ENCODE results near the gene CHAF1B. TPM values are rescaled to one million over a fixed set of nuclear protein-coding genes. Genes with fewer than 3 reads are reported as not detected.

Gene CHAF1B
- total and polyA plus RNA-seq, 3 donors from 2014 or later, result 5.2 to 6.5 (median 6.2) TPM

DNA sequence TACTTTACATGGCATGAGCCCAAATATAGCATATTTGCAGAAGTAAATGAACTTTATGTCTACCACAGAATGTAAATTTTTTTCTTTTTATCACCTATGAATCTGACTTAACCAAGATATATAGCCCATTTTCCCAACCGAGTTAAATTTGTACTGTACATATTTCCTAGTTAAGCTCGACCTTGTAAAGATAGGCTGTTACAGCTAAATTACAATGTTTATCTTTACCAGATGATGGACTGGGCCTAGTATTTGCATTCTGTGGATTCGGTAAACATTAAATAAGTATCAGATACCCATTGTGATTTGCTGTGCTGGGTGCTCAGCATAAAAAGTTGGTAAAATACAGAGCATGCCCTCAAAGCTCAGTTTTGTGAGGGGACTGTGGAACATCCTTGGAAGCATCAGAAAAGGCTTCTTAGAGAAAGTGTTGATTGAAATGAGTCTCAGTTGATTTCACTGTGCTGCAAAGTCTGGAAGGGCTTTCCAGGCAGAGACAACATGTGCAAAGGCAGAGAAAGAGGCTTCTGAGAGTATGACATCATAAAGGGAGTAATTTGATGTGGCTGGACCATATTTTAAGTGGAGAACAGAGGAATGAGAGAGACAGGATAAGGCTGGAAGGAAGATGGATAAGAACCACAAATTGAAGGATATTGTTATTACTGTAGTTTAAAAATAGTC, 37.8 kb upstream of the CHAF1B start:
- Histone ChIP-seq H3K4me3 (no peak overlapping the region), H3K27ac (no peak overlapping the region), H3K4me1 (no peaks in the 10 kb centered on the region), H3K9me3 (no peaks in the 10 kb centered on the region), H3K27me3 (no peaks in the 10 kb centered on the region), H3K36me3 (ENCODE audit: low read depth, missing control alignments) (no peaks in the 10 kb centered on the region)
- intact Hi-C loops (cut with DNase I; ENCODE audit: low total_unique reads), result no loop called here
- no peak for DNase-seq
- 60 to 64% methylated on average over 3 of the region's 3 CpGs for WGBS, 2 donors
- TF ChIP-seq POLR2A (IDR thresholded peaks at IDR 0.05), result no peak
- TF ChIP-seq, protein P1, sequence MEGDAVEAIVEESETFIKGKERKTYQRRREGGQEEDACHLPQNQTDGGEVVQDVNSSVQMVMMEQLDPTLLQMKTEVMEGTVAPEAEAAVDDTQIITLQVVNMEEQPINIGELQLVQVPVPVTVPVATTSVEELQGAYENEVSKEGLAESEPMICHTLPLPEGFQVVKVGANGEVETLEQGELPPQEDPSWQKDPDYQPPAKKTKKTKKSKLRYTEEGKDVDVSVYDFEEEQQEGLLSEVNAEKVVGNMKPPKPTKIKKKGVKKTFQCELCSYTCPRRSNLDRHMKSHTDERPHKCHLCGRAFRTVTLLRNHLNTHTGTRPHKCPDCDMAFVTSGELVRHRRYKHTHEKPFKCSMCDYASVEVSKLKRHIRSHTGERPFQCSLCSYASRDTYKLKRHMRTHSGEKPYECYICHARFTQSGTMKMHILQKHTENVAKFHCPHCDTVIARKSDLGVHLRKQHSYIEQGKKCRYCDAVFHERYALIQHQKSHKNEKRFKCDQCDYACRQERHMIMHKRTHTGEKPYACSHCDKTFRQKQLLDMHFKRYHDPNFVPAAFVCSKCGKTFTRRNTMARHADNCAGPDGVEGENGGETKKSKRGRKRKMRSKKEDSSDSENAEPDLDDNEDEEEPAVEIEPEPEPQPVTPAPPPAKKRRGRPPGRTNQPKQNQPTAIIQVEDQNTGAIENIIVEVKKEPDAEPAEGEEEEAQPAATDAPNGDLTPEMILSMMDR (IDR thresholded peaks at IDR 0.05), result no peak

- no peaks in the 10 kb centered on the region for H3K36me3 ChIP-seq (ENCODE audit: low read depth, missing control alignments)
- H3K27me3 ChIP-seq, result no peaks in the 10 kb centered on the region
- no peak overlapping the region for H3K27ac ChIP-seq
- intact Hi-C loops (cut with DNase I; ENCODE audit: low total_unique reads), result no loop called here
- TF ChIP-seq, protein P1 (IDR thresholded peaks at IDR 0.05), result no peak
- no peak for TF ChIP-seq POLR2A (IDR thresholded peaks at IDR 0.05)
- WGBS, 2 donors, result 87 to 88% methylated on average over 2 of the region's 2 CpGs
- no peaks in the 10 kb centered on the region for H3K4me1 ChIP-seq
- no peaks in the 10 kb centered on the region for H3K9me3 ChIP-seq
- no peak overlapping the region for H3K4me3 ChIP-seq
- no peak for DNase-seq
Measured at GRCh38 chr21:36347962-36348328, 37.2 kb upstream of the CHAF1B start.

- no peaks in the 10 kb centered on the region for H3K9me3 ChIP-seq
- H3K4me1 ChIP-seq, result no peaks in the 10 kb centered on the region
- H3K27ac ChIP-seq, result no peak overlapping the region
- no peak overlapping the region for H3K4me3 ChIP-seq
- no peaks in the 10 kb centered on the region for H3K36me3 ChIP-seq (ENCODE audit: low read depth, missing control alignments)
- no peaks in the 10 kb centered on the region for H3K27me3 ChIP-seq
- TF ChIP-seq, protein P1 (IDR thresholded peaks at IDR 0.05), result no peak
- no peak for TF ChIP-seq POLR2A (IDR thresholded peaks at IDR 0.05)
- 98 to 100% methylated on average over 2 of the region's 2 CpGs for WGBS, 2 donors
- no peak for DNase-seq
- intact Hi-C loops (cut with DNase I; ENCODE audit: low total_unique reads), result no loop called here
Measured at GRCh38 chr21:36349315-36349714, 35.9 kb upstream of the CHAF1B start.

- TF ChIP-seq, protein P1 (IDR thresholded peaks at IDR 0.05), result no peak
- no peak for TF ChIP-seq POLR2A (IDR thresholded peaks at IDR 0.05)
- no peaks in the 10 kb centered on the region for H3K9me3 ChIP-seq
- peak; percentile 52 for DNase-seq
- H3K36me3 ChIP-seq (ENCODE audit: low read depth, missing control alignments), result no peaks in the 10 kb centered on the region
- intact Hi-C loops (cut with DNase I; ENCODE audit: low total_unique reads), result no loop called here
- no peaks in the 10 kb centered on the region for H3K4me1 ChIP-seq
- no peaks in the 10 kb centered on the region for H3K27me3 ChIP-seq
- WGBS, 2 donors, result 75 to 87% methylated on average over 11 of the region's 11 CpGs
- H3K4me3 ChIP-seq, result no peak overlapping the region
- H3K27ac ChIP-seq, result peak overlapping the region in 1 of 2 donors; percentile 18
Measured at GRCh38 chr21:36350282-36350910, 34.8 kb upstream of the CHAF1B start.

Measured in testis (tissue), 3 donors.